ENCODE measurements around the gene RNFT2.

GRCh38 chr12:116707751-116708150 is 30.4 kb upstream of the RNFT2 start:
- TF ChIP-seq, protein P1, sequence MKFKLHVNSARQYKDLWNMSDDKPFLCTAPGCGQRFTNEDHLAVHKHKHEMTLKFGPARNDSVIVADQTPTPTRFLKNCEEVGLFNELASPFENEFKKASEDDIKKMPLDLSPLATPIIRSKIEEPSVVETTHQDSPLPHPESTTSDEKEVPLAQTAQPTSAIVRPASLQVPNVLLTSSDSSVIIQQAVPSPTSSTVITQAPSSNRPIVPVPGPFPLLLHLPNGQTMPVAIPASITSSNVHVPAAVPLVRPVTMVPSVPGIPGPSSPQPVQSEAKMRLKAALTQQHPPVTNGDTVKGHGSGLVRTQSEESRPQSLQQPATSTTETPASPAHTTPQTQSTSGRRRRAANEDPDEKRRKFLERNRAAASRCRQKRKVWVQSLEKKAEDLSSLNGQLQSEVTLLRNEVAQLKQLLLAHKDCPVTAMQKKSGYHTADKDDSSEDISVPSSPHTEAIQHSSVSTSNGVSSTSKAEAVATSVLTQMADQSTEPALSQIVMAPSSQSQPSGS (tag by site-specific recombination; IDR thresholded peaks at IDR 0.05; ENCODE audit: low read depth), result no peak
- no peak for TF ChIP-seq CTCF (tag by site-specific recombination; IDR thresholded peaks at IDR 0.05)
